K562 (cell line): ENCODE measurements around the gene BMP8B. TPM values are rescaled to one million over a fixed set of nuclear protein-coding genes. Genes with fewer than 3 reads are reported as not detected.

Experiments used
- ADNP ChIP-seq: fragments of 200-800 bp; sonication (Bioruptor generic); IDR thresholded peaks from 2 replicates; pipeline ENCODE4 v1.6.1; 2016; ENCODE audit warnings: missing genetic modification characterization, missing compliant biosample characterization
- CCNT2 ChIP-seq: IDR thresholded peaks from 2 replicates; pipeline ENCODE4 v1.6.1; 2011; ENCODE audit warnings: borderline replicate concordance, low read depth, mild to moderate bottlenecking, moderate library complexity, mixed read lengths, low read length; ENCODE audit not compliant: insufficient read length; ENCODE audit errors: extremely low read depth
- KDM1A ChIP-seq, 2 experiments: fragments of 450-650 bp; IDR thresholded peaks; 2 replicates each; pipeline ENCODE4 v1.6.1; 2016; ENCODE audit warnings: mild to moderate bottlenecking in 2 of 2
- RBM25 ChIP-seq: fragments of 200-400 bp; formaldehyde crosslinking; IDR thresholded peaks from 2 replicates; pipeline ENCODE4 v1.6.1; 2018; ENCODE audit warnings: low read length, low read depth, moderate library complexity; ENCODE audit not compliant: severe bottlenecking
- ZBTB26 ChIP-seq: fragments of 450-650 bp; formaldehyde crosslinking; IDR thresholded peaks from 2 replicates; pipeline ENCODE4 v1.4.0; 2022; ENCODE audit warnings: missing genetic modification characterization
- polyA plus RNA-seq, 8 experiments: library from polyadenylated mRNA; depleted of rRNA in 4 of 8; stranded (reverse) in 5 of 8; unstranded in 3 of 8; fragments of >200 nt; fragmentation: Nextera tagmentation in 2 of 8; fragmentation: Illumina TruSeq in 1 of 8; extraction: Ambion mirVana in 2 of 8; extraction: Trizol in 1 of 8; gene quantifications; 2 replicates each; pipeline versions ENCODE4 v1.2.1 to v1.2.3, GENCODE V29; 2011 to 2014; ENCODE audit warnings: inconsistent platforms in 1 of 8, missing spikeins in 1 of 8
- total RNA-seq, 7 experiments: library from RNA; depleted of rRNA in 6 of 7; stranded (reverse); fragments of >200 nt in 6 of 7; fragmentation: Illumina TruSeq in 2 of 7; extraction: Trizol in 2 of 7; gene quantifications; 2 replicates each; pipeline versions ENCODE4 v1.2.1 to v1.2.3, GENCODE V29; 2011 to 2021; ENCODE audit warnings: low replicate concordance in 1 of 7
- TF ChIP-seq, protein P1 (sequence below), 2 experiments: fragments of 450-650 bp; IDR thresholded peaks; 2 replicates each; pipeline ENCODE4 v1.6.1; 2018; ENCODE audit warnings: mild to moderate bottlenecking in 2 of 2, low read depth in 1 of 2; ENCODE audit not compliant: partially characterized antibody in 2 of 2
- TF ChIP-seq, protein P2 (sequence below): fragments of 450-650 bp; IDR thresholded peaks from 2 replicates; pipeline ENCODE4 v1.6.1; 2016
- TF ChIP-seq, protein P3 (sequence below): fragments of 200-600 bp; sonication (generic); IDR thresholded peaks from one replicate; pipeline ENCODE4 v1.6.1; 2012; ENCODE audit warnings: mild to moderate bottlenecking, low read depth, low read length, inconsistent platforms

BMP8B gene
- total and polyA plus RNA-seq, 9 of the 15 experiments (the other 6 are each of a cell fraction or from before 2014, with no cell fraction given) = 0.03 to 0.33 (median 0.14) TPM

DNA sequence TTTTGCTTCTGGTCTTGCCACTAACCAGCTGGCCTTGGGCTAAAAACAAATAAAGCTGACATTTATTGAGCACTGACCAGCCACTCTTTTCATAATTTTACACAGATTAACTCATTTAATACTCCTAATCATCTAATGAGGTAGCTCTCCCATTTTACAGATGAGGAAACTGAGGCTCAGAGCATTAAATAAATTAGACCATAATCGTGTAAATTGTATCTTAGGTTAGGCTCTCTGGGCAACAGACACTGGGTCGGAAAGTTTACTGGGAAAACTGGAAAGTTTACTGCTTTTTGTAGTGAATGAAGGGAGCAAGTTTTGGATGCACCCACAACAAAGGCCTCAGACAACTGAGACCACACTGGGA is 7.3 kb downstream of the BMP8B start (continued):
- TF ChIP-seq, protein P1, sequence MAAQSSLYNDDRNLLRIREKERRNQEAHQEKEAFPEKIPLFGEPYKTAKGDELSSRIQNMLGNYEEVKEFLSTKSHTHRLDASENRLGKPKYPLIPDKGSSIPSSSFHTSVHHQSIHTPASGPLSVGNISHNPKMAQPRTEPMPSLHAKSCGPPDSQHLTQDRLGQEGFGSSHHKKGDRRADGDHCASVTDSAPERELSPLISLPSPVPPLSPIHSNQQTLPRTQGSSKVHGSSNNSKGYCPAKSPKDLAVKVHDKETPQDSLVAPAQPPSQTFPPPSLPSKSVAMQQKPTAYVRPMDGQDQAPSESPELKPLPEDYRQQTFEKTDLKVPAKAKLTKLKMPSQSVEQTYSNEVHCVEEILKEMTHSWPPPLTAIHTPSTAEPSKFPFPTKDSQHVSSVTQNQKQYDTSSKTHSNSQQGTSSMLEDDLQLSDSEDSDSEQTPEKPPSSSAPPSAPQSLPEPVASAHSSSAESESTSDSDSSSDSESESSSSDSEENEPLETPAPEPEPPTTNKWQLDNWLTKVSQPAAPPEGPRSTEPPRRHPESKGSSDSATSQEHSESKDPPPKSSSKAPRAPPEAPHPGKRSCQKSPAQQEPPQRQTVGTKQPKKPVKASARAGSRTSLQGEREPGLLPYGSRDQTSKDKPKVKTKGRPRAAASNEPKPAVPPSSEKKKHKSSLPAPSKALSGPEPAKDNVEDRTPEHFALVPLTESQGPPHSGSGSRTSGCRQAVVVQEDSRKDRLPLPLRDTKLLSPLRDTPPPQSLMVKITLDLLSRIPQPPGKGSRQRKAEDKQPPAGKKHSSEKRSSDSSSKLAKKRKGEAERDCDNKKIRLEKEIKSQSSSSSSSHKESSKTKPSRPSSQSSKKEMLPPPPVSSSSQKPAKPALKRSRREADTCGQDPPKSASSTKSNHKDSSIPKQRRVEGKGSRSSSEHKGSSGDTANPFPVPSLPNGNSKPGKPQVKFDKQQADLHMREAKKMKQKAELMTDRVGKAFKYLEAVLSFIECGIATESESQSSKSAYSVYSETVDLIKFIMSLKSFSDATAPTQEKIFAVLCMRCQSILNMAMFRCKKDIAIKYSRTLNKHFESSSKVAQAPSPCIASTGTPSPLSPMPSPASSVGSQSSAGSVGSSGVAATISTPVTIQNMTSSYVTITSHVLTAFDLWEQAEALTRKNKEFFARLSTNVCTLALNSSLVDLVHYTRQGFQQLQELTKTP (IDR thresholded peaks at IDR 0.05; ENCODE audit: low read depth in 1 of 2, partially characterized antibody in 2 of 2) = no peak
- TF ChIP-seq KDM1A (IDR thresholded peaks at IDR 0.05) = peak in 1 of 2 experiments; percentile 39; a peak in 2 of 4 replicates
- TF ChIP-seq ZBTB26 (CRISPR knock-in tag) = no peak
- no peak for TF ChIP-seq CCNT2
- peak; percentile 94 for TF ChIP-seq RBM25
- TF ChIP-seq ADNP = peak; percentile 81
- TF ChIP-seq, protein P2, sequence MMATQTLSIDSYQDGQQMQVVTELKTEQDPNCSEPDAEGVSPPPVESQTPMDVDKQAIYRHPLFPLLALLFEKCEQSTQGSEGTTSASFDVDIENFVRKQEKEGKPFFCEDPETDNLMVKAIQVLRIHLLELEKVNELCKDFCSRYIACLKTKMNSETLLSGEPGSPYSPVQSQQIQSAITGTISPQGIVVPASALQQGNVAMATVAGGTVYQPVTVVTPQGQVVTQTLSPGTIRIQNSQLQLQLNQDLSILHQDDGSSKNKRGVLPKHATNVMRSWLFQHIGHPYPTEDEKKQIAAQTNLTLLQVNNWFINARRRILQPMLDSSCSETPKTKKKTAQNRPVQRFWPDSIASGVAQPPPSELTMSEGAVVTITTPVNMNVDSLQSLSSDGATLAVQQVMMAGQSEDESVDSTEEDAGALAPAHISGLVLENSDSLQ = no peak
- TF ChIP-seq, protein P3, sequence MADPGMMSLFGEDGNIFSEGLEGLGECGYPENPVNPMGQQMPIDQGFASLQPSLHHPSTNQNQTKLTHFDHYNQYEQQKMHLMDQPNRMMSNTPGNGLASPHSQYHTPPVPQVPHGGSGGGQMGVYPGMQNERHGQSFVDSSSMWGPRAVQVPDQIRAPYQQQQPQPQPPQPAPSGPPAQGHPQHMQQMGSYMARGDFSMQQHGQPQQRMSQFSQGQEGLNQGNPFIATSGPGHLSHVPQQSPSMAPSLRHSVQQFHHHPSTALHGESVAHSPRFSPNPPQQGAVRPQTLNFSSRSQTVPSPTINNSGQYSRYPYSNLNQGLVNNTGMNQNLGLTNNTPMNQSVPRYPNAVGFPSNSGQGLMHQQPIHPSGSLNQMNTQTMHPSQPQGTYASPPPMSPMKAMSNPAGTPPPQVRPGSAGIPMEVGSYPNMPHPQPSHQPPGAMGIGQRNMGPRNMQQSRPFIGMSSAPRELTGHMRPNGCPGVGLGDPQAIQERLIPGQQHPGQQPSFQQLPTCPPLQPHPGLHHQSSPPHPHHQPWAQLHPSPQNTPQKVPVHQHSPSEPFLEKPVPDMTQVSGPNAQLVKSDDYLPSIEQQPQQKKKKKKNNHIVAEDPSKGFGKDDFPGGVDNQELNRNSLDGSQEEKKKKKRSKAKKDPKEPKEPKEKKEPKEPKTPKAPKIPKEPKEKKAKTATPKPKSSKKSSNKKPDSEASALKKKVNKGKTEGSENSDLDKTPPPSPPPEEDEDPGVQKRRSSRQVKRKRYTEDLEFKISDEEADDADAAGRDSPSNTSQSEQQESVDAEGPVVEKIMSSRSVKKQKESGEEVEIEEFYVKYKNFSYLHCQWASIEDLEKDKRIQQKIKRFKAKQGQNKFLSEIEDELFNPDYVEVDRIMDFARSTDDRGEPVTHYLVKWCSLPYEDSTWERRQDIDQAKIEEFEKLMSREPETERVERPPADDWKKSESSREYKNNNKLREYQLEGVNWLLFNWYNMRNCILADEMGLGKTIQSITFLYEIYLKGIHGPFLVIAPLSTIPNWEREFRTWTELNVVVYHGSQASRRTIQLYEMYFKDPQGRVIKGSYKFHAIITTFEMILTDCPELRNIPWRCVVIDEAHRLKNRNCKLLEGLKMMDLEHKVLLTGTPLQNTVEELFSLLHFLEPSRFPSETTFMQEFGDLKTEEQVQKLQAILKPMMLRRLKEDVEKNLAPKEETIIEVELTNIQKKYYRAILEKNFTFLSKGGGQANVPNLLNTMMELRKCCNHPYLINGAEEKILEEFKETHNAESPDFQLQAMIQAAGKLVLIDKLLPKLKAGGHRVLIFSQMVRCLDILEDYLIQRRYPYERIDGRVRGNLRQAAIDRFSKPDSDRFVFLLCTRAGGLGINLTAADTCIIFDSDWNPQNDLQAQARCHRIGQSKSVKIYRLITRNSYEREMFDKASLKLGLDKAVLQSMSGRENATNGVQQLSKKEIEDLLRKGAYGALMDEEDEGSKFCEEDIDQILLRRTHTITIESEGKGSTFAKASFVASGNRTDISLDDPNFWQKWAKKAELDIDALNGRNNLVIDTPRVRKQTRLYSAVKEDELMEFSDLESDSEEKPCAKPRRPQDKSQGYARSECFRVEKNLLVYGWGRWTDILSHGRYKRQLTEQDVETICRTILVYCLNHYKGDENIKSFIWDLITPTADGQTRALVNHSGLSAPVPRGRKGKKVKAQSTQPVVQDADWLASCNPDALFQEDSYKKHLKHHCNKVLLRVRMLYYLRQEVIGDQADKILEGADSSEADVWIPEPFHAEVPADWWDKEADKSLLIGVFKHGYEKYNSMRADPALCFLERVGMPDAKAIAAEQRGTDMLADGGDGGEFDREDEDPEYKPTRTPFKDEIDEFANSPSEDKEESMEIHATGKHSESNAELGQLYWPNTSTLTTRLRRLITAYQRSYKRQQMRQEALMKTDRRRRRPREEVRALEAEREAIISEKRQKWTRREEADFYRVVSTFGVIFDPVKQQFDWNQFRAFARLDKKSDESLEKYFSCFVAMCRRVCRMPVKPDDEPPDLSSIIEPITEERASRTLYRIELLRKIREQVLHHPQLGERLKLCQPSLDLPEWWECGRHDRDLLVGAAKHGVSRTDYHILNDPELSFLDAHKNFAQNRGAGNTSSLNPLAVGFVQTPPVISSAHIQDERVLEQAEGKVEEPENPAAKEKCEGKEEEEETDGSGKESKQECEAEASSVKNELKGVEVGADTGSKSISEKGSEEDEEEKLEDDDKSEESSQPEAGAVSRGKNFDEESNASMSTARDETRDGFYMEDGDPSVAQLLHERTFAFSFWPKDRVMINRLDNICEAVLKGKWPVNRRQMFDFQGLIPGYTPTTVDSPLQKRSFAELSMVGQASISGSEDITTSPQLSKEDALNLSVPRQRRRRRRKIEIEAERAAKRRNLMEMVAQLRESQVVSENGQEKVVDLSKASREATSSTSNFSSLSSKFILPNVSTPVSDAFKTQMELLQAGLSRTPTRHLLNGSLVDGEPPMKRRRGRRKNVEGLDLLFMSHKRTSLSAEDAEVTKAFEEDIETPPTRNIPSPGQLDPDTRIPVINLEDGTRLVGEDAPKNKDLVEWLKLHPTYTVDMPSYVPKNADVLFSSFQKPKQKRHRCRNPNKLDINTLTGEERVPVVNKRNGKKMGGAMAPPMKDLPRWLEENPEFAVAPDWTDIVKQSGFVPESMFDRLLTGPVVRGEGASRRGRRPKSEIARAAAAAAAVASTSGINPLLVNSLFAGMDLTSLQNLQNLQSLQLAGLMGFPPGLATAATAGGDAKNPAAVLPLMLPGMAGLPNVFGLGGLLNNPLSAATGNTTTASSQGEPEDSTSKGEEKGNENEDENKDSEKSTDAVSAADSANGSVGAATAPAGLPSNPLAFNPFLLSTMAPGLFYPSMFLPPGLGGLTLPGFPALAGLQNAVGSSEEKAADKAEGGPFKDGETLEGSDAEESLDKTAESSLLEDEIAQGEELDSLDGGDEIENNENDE = no peak
